ENCODE results near the gene SUPT16H.

DNA sequence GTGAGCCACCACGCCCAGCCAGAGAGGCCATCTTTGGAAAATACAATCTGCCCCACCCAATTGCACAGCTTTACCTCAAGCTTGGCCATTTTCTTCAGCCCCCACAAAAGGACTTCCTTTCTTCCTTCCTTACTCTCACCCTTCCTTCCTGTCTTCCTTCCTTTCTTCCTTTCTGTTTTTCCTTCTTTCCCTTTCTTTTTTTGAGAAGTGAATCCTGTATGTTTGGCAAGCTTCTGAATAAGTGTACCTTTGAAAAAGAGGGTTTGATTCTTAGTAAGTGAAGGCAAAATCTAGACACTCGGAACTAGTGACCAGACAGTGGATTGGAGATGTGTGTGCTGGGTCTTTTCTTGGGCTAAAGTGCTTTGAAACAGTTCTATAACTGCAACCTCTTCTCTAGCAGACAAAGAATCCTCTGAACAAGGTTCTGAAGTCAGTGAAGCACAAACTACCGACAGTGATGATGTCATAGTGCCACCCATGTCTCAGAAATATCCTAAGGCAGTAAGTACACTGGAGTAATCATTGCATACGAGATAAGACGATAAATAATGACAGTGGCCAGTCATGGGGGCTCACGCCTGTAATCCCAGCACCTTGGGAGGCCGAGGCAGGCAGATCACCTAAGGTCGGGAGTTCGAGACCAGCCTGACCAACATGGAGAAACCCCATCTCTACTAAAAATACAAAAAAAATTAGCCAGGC is 49.5 kb downstream of the SUPT16H start:
- TF ChIP-seq EZH2 (IDR thresholded peaks at IDR 0.05; ENCODE audit: borderline replicate concordance, low read depth, low read length, poor library complexity, severe bottlenecking) = no peak
- TF ChIP-seq, protein P1, sequence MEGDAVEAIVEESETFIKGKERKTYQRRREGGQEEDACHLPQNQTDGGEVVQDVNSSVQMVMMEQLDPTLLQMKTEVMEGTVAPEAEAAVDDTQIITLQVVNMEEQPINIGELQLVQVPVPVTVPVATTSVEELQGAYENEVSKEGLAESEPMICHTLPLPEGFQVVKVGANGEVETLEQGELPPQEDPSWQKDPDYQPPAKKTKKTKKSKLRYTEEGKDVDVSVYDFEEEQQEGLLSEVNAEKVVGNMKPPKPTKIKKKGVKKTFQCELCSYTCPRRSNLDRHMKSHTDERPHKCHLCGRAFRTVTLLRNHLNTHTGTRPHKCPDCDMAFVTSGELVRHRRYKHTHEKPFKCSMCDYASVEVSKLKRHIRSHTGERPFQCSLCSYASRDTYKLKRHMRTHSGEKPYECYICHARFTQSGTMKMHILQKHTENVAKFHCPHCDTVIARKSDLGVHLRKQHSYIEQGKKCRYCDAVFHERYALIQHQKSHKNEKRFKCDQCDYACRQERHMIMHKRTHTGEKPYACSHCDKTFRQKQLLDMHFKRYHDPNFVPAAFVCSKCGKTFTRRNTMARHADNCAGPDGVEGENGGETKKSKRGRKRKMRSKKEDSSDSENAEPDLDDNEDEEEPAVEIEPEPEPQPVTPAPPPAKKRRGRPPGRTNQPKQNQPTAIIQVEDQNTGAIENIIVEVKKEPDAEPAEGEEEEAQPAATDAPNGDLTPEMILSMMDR (conservative IDR thresholded peaks at IDR 0.05; ENCODE audit: low read depth, low read length) = no peak

Measured in A673 (cell line).